ENCODE measurements around the gene CALHM5.

Gene CALHM5

DNA sequence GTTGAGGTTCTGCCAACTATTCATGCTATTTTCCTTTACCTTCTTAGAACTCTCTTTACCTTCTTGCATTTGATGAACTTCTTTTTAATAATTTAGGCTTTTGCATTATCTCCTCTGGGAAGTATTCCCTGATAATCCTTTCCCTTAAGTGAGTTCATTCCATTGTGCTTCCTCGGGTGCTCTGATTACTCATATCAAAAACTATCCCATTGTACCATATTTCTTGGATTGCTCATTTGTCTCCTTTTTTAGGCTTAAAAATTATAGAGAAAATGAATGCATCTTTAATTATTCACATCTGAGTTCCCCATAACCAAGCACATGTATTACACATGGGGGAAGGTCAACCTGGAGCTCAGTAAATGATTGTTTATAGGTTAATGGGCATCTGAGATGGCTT, 44.6 kb downstream of the CALHM5 start:
- no peak for DNase-seq

GRCh38 chr6:116556814-116557415, 45.5 kb downstream of the CALHM5 start:
- DNase-seq, result no peak

DNA sequence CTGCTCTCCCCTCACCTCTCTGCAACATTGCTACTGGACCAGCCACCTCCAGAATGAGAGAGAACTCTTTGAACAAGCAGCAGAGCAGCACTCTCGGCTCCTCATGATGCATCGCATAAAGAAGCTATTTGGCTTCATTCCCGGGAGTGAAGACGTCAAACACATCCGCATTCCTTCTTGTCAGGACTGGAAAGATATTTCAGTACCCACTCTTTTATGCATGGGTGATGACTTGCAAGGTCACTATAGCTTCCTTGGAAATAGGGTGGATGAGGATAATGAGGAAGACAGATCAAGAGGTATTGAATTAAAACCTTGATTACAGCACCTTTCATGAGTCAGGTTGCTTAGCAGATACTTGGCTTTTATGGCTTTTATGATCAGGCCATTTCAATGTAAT, 46.5 kb downstream of the CALHM5 start:
- no peak for DNase-seq

DNA sequence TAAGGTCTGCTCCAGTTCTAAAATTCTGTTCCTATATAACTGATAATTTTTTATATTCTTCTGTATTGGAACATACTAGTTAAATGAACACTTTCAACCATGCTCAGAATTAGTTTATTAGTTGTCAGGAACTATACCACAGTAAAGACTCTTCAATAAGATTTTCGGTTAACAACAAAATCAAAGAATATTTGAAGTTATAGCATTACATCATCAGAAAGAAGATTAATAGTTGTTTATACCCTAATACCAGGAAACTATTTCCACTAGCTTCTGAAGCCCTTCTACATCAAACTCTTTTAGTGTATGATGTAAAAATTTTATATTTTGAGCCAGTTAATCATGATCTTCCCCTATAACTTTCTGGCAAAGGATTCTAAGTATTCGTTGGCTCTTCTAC, 48.7 kb downstream of the CALHM5 start:
- DNase-seq, result no peak

DNA sequence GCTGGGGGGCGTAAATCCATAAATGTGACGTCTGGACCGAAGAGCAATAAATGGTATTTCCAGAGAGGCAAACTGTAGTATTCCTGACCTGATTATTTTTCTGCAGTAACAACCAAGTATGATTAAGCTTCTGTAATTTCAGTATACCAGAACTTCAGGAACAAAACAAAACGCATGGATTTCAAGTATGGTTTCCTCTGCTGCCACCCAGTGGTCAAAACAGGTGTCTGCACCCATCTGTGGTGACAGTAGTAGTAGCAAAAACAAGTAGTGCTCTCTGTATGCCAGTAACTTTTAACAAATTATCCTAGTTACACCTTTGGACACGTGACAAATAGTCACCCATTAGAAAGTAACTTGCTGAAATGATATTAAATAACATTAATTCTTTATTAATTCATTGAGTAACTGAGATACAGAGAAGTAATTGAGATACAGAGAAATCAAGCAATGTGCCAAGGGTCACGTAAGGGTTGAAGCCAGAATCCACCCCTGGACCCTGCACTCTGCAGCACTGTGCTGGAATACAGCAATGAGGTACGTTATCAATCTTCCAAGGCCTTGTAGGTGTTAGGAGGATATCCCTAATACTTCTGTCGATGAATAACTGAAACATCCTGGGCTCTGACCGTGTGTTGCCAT, 50.1 kb downstream of the CALHM5 start:
- DNase-seq, result peak; percentile 57

DNA sequence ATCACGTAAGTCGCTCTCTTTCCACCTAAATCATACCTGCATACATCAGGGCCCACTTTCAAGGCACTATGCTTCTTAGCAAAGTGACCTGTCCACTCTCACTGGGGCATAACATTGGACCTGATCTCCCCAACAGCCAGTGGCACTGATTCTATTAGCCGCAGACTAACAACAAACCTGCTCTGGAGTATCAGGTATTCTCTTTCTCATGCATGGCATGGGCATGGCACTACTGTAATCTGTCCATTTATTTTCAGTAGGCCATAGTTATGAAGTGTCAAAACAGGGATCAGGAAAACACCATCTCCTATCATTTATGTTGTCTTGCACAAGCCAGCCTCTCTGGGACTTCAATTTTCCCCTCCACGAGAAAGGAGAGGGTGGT, 50.6 kb downstream of the CALHM5 start:
- no peak for DNase-seq

DNA sequence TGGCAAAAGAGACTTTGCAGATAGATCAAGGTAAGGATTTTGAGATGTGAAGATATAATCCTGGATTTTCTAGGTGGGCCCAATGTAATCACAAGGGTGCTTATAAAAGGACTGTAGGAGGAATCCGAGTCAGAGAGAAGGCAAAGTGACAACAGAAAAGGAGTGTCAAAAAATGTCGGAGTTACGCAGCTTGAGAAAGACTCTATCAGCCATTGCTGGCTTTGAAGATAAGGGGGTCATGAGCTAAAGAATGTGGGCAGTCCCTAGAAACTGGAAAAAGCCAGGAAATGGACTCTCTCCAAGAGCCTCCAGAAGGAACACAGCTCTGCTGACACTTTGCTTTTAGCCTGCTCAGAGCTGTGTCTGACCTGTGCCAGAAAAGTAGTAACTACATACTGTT, 51.2 kb downstream of the CALHM5 start:
- DNase-seq, result no peak

DNA sequence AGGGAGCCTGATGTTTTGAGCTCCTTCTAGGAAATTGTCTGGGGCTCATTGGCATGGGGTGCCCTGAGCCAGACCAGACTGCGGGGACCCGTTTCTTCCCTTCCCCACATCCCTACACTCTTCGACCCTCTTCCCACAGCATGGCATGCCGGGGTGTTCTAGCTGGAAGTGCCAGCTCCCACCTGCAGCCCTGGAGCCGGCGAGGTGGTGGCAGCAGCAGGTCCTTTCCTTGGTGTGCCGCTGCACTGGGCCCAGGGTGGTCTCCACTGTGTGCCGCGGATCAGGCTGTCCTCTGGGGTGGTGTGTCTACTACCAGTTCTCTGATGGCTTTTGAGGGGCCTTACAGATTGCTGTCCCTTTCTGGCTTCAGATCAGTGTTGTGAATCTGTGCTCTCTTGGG, 52.4 kb downstream of the CALHM5 start:
- no peak for DNase-seq

DNA sequence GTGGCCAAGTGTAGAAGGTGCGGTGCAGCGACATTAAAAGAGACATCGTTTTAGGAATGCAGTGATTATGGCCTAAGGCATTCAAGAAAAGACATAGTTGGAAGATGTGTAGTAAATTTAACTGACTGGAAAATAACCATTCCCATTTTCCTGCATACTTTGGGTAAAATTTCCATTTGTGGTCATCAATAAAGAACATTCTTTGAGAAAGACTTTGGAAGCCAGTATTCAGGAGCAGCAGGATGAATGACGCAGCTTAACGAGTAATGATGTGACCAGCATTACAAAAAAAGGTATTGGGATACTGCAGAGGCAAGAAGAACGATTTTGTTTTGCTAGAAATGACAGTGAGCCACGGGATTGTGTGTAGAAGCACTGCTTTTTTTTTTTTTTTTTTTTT, 52.9 kb downstream of the CALHM5 start:
- DNase-seq, result no peak

GRCh38 chr6:116564921-116565872, 53.8 kb downstream of the CALHM5 start:
- DNase-seq, result peak; percentile 3

- no peak for DNase-seq
These were observed 56.7 kb downstream of the CALHM5 start for GRCh38 chr6:116568111-116568510.

GRCh38 chr6:116568821-116569755, 57.6 kb downstream of the CALHM5 start:
- DNase-seq, result no peak

DNA sequence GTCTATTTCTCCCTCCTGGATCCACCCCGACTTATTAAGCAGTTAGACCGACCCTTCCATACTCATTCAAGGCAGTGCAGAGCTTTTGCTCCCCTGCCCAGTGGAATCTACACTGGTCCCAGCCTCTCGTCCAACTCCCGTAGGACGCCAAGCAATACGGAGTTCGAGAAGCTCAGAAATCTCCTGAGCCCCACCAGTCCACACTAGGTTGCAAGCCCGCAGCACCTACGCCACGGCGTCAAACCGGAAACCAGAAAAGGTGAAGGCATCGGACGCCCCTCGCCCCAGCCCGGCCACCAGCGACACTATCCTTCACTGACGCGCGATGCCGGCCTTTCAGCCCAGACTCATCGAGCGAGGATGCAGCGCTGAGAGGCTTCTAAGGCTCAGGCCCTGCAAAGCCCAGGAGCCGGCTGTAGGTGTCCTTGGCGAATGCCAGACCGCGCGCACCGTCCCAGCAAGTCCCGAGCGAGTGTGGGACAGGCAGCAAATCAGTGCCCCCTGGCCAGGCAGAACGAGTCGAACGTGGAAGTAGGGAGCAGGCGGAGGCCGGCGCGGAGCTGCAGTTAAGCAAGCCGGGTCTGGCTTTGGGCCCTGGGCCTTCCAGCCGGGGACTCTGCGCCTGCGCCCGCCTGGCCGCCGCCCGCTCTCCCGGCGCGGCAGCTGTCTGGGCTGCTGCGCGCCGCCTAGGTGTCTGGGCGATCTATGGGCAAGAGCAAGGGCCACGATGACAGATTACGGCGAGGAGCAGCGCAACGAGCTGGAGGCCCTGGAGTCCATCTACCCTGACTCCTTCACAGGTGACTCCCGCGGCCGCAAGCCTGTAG, 59.6 kb downstream of the CALHM5 start, which contains the start of gene RWDD1:
RWDD1 (plus strand) TSS at position 649 of the 827 bp plus-strand sequence; CDS start at position 728, 79 bp downstream.
- peak; percentile 99 for DNase-seq

GRCh38 chr6:116571683-116572000, 60.2 kb downstream of the CALHM5 start:
- no peak for DNase-seq

- no peak for DNase-seq
These were observed 60.7 kb downstream of the CALHM5 start for GRCh38 chr6:116572162-116572561.
